Measurements from ENCODE around the gene LDLRAD4. TPM values are rescaled to one million over a fixed set of nuclear protein-coding genes. Genes with fewer than 3 reads are reported as not detected.

LDLRAD4 gene
- total RNA-seq, 1 donor from 2014 or later, result 34.1 TPM

DNA sequence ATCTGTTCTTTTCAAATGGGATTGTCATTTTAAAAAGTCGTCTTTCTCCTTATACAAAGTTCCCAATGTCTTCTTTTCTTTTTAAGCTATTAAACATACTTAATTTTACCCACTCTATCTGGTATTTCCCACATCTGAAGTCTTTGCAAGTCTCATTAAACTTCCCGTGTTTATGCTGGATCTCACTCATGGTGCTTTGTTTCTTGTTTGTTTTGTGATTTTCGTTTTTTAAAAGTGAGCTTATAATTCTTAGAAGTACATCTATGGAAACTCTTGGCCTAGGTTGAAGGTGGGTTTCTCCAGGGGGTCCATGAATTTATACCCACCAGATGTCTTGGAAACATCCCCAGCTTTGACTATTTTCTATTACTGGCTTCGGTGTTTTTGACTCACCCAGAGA lies 299.8 kb downstream of the LDLRAD4 start:
- H3K27ac Mint-ChIP-seq (ENCODE audit: unreplicated experiment), result no peak overlapping the region
- TF ChIP-seq, protein P1, sequence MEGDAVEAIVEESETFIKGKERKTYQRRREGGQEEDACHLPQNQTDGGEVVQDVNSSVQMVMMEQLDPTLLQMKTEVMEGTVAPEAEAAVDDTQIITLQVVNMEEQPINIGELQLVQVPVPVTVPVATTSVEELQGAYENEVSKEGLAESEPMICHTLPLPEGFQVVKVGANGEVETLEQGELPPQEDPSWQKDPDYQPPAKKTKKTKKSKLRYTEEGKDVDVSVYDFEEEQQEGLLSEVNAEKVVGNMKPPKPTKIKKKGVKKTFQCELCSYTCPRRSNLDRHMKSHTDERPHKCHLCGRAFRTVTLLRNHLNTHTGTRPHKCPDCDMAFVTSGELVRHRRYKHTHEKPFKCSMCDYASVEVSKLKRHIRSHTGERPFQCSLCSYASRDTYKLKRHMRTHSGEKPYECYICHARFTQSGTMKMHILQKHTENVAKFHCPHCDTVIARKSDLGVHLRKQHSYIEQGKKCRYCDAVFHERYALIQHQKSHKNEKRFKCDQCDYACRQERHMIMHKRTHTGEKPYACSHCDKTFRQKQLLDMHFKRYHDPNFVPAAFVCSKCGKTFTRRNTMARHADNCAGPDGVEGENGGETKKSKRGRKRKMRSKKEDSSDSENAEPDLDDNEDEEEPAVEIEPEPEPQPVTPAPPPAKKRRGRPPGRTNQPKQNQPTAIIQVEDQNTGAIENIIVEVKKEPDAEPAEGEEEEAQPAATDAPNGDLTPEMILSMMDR (IDR thresholded peaks at IDR 0.05; ENCODE audit: unreplicated experiment), result no peak
- H3K4me3 Mint-ChIP-seq (ENCODE audit: unreplicated experiment), result peak overlapping the region; percentile 1
- peaks cover 5% of the 10 kb centered on the region for H3K4me1 Mint-ChIP-seq (ENCODE audit: unreplicated experiment)
- H3K27me3 Mint-ChIP-seq (ENCODE audit: unreplicated experiment), result no peaks in the 10 kb centered on the region
- no peak for DNase-seq (ENCODE audit: low spot score)
- H3K36me3 Mint-ChIP-seq (ENCODE audit: low read depth, unreplicated experiment), result peaks cover 20% of the 10 kb centered on the region
- no peaks in the 10 kb centered on the region for H3K9me3 Mint-ChIP-seq (ENCODE audit: unreplicated experiment)

DNA sequence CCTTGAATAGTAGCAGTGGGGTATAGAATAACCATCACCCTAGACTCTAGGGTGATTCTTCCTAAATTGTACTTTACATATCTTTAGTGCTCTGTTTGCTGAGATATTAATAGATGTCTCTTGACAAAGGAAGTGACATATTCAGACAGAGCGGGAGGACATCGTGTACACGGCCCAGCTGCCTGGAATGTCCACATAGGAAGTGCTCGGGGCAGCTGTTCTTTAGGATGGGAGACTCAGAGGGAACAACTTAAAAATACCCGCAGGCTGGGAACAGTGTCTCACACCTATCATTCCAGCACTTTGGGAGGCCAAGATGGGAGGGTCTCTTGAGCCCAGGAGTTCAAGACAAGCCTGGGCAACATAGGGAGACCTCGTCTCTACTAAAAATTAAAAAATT lies 301.7 kb downstream of the LDLRAD4 start:
- no peaks in the 10 kb centered on the region for H3K9me3 Mint-ChIP-seq (ENCODE audit: unreplicated experiment)
- no peaks in the 10 kb centered on the region for H3K27me3 Mint-ChIP-seq (ENCODE audit: unreplicated experiment)
- H3K27ac Mint-ChIP-seq (ENCODE audit: unreplicated experiment), result no peak overlapping the region
- H3K4me1 Mint-ChIP-seq (ENCODE audit: unreplicated experiment), result peaks cover 5% of the 10 kb centered on the region
- no peak for DNase-seq (ENCODE audit: low spot score)
- no peak overlapping the region for H3K4me3 Mint-ChIP-seq (ENCODE audit: unreplicated experiment)
- peaks cover 20% of the 10 kb centered on the region for H3K36me3 Mint-ChIP-seq (ENCODE audit: low read depth, unreplicated experiment)
- TF ChIP-seq, protein P1 (IDR thresholded peaks at IDR 0.05; ENCODE audit: unreplicated experiment), result no peak

DNA sequence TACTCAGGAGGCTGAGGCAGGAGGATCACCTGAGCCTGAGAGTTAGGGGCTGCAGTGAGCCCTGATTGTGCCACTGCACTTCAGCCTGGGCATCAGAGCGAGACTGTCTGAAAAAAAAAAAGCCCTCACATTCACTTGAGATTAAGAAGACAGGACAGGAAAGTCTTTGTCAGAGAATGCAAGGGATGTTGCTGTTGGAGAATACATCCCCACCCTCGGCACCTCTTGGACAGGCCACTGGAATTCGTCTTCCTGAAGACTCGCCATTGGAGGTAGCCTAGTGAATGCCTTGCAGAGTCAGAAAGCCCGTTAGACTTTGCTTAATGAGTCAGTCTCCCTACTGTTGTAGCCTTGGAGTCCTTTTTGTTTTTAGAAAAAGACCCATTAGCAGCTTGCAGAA lies 302.2 kb downstream of the LDLRAD4 start:
- no peaks in the 10 kb centered on the region for H3K9me3 Mint-ChIP-seq (ENCODE audit: unreplicated experiment)
- H3K4me1 Mint-ChIP-seq (ENCODE audit: unreplicated experiment), result peaks cover 5% of the 10 kb centered on the region
- H3K36me3 Mint-ChIP-seq (ENCODE audit: low read depth, unreplicated experiment), result peaks cover 20% of the 10 kb centered on the region
- TF ChIP-seq, protein P1 (IDR thresholded peaks at IDR 0.05; ENCODE audit: unreplicated experiment), result no peak
- no peak overlapping the region for H3K27ac Mint-ChIP-seq (ENCODE audit: unreplicated experiment)
- H3K27me3 Mint-ChIP-seq (ENCODE audit: unreplicated experiment), result no peaks in the 10 kb centered on the region
- no peak for DNase-seq (ENCODE audit: low spot score)
- no peak overlapping the region for H3K4me3 Mint-ChIP-seq (ENCODE audit: unreplicated experiment)

DNA sequence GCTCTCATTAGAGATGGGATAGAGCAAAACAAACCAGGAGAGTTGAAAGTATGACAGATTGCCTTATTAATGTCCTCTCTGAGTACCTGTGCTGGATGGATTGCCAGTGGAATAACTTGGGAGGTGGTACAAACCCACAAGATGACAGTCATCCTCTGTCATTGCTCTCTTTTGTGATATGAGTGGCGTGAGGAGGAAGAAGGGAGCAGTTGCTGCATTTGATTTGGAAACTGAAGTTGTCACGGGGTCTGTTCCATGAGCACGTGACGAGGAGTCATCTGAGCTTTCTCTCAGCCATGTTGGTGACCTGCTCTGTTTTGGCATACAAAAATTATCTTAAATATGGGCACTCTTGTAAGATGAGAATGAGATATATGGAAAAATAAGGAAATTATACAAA lies 302.9 kb downstream of the LDLRAD4 start:
- H3K27me3 Mint-ChIP-seq (ENCODE audit: unreplicated experiment), result no peaks in the 10 kb centered on the region
- TF ChIP-seq, protein P1 (IDR thresholded peaks at IDR 0.05; ENCODE audit: unreplicated experiment), result no peak
- peaks cover 17% of the 10 kb centered on the region for H3K36me3 Mint-ChIP-seq (ENCODE audit: low read depth, unreplicated experiment)
- H3K9me3 Mint-ChIP-seq (ENCODE audit: unreplicated experiment), result no peaks in the 10 kb centered on the region
- no peak for DNase-seq (ENCODE audit: low spot score)
- H3K4me1 Mint-ChIP-seq (ENCODE audit: unreplicated experiment), result peaks cover 5% of the 10 kb centered on the region
- no peak overlapping the region for H3K4me3 Mint-ChIP-seq (ENCODE audit: unreplicated experiment)
- H3K27ac Mint-ChIP-seq (ENCODE audit: unreplicated experiment), result no peak overlapping the region

DNA sequence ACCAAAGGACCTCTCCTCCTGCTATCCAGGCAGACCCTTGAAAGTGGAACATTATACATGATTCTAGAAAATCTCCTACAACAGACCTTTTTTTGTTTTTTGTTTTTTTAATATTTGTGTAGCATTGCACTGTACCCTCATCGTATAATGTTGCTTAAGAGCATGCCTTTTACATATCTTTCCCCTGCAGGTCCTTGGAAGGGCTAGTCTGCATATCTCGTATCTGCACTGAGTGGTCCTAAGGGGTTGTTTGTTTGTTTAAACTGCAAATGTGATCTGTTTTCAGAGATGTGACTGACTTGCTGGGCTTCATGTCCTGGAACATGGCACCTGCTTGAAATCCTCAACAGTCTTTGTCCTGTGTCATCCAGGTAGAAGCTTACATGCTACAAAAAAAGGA lies 303.7 kb downstream of the LDLRAD4 start:
- no peaks in the 10 kb centered on the region for H3K9me3 Mint-ChIP-seq (ENCODE audit: unreplicated experiment)
- DNase-seq (ENCODE audit: low spot score), result no peak
- no peaks in the 10 kb centered on the region for H3K27me3 Mint-ChIP-seq (ENCODE audit: unreplicated experiment)
- H3K36me3 Mint-ChIP-seq (ENCODE audit: low read depth, unreplicated experiment), result peaks cover 11% of the 10 kb centered on the region
- no peak overlapping the region for H3K4me3 Mint-ChIP-seq (ENCODE audit: unreplicated experiment)
- H3K4me1 Mint-ChIP-seq (ENCODE audit: unreplicated experiment), result peaks cover 8% of the 10 kb centered on the region
- H3K27ac Mint-ChIP-seq (ENCODE audit: unreplicated experiment), result no peak overlapping the region
- TF ChIP-seq, protein P1 (IDR thresholded peaks at IDR 0.05; ENCODE audit: unreplicated experiment), result no peak
